Brain microvascular endothelial cell (primary cell): ENCODE data around the gene RFTN1.

Experiments
- DNase-seq: peaks from one replicate; pipeline ENCODE4 v3.0.0-alpha.2; 2020
- H3K27ac ChIP-seq: fragments of 250-450 bp; sonication (Bioruptor Pico); 2 replicates; pipeline ENCODE4 v1.5.1; 2020; ENCODE audit warnings: mild to moderate bottlenecking, moderate library complexity
- H3K27me3 ChIP-seq: fragments of 250-450 bp; sonication (Bioruptor Pico); replicated peaks from 2 replicates; pipeline ENCODE4 v1.5.1; 2020; ENCODE audit warnings: mild to moderate bottlenecking
- H3K36me3 ChIP-seq: fragments of 250-450 bp; sonication (Bioruptor Pico); replicated peaks from 2 replicates; pipeline ENCODE4 v1.5.1; 2020; ENCODE audit warnings: mild to moderate bottlenecking
- H3K4me3 ChIP-seq: 2 replicates; pipeline ENCODE4 v1.5.1; 2011; ENCODE audit warnings: low read depth, mild to moderate bottlenecking, control low read depth, low read length, moderate library complexity
- in situ Hi-C: cut with HindIII; loops from 2 replicates; pipeline ENCODE4 v1.10.0; 2017; ENCODE audit warnings: low sequenced_read_pairs, low pct_ligation_motif_present
- TF ChIP-seq, protein P1 (sequence below): IDR thresholded peaks from 2 replicates; pipeline ENCODE4 v1.5.1; 2011; ENCODE audit warnings: low read depth, mild to moderate bottlenecking, moderate library complexity, low read length, control low read depth, inconsistent platforms; ENCODE audit errors: missing control alignments

The RFTN1 gene

DNA sequence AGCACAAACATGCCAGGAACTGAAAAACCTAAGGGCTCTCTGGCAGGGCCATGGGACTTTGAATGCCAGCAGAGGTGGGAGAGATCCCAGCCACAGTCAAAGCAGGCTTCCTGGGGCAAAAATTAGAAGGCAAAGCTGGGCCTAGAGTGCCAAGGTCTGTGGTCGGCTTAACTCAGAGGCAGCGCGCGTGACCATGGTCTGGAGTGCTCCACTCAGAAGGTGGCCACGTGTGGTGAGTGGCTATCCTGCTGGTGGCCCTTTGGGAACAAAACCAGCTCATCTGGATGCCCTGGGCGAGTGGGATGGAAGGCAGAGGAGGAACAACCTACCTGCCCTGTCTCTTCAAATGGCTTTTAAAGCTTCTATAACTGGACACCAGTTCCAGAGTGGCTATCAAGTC lies 185.4 kb downstream of the RFTN1 start:
- Histone ChIP-seq H3K4me3 (no peak overlapping the region), H3K27ac (no peak overlapping the region), H3K27me3 (no peaks in the 10 kb centered on the region), H3K36me3 (peaks cover 13% of the 10 kb centered on the region)
- in situ Hi-C loops = no loop called here
- no peak for DNase-seq
- TF ChIP-seq, protein P1, sequence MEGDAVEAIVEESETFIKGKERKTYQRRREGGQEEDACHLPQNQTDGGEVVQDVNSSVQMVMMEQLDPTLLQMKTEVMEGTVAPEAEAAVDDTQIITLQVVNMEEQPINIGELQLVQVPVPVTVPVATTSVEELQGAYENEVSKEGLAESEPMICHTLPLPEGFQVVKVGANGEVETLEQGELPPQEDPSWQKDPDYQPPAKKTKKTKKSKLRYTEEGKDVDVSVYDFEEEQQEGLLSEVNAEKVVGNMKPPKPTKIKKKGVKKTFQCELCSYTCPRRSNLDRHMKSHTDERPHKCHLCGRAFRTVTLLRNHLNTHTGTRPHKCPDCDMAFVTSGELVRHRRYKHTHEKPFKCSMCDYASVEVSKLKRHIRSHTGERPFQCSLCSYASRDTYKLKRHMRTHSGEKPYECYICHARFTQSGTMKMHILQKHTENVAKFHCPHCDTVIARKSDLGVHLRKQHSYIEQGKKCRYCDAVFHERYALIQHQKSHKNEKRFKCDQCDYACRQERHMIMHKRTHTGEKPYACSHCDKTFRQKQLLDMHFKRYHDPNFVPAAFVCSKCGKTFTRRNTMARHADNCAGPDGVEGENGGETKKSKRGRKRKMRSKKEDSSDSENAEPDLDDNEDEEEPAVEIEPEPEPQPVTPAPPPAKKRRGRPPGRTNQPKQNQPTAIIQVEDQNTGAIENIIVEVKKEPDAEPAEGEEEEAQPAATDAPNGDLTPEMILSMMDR = no peak

DNA sequence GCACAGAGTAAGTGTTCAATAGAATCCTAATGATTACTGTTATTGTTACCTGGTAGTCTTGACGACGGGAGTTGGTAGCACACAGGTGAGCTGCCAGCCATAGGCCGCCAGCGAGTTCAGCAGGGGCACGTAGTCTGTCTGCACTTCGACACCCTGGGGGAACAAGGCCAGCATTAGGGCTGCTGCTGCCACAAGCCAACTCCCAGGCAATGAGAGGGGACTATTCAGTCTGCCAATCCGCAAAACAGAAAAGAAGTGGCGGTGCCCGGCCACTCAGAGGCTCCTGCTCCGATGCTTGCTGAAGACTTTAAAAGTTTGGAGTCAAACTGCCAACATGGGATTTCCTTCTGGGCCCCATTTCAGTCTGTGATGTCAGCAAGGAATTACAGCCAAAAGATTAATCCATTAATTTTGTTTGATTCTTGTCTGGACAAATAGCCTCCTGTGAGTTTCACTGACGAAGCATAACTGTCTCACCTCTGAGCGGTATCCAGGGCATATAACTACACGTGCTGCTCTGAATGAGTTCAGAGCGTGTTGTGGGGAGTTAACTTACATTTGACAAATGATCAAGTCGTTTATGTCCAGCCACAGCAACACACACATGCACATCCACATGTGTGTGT lies 186.7 kb downstream of the RFTN1 start:
- in situ Hi-C loops = no loop called here
- H3K27ac ChIP-seq = no peak overlapping the region
- no peak overlapping the region for H3K4me3 ChIP-seq
- DNase-seq = no peak
- TF ChIP-seq, protein P1 = no peak
- peaks cover 22% of the 10 kb centered on the region for H3K36me3 ChIP-seq
- H3K27me3 ChIP-seq = no peaks in the 10 kb centered on the region

DNA sequence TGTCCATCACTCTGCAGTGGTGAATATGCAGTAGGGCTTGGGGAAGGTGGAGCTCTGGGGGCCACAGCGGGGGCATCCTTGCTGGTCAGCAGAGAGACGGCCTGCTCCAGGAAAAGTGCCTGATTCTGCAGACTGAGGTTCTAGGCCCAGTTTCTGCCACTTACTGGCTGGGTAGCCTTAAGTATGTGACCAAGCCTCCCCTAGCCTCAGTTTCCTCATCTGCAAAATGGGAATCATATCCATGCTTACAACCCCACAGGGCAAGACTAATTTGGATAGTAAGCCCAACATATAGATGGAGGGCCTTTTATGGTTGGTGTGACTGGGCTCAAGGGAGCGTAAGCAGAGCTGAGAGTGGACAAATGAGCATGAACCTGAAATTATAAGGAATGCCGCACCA lies 187.6 kb downstream of the RFTN1 start:
- Histone ChIP-seq H3K36me3 (peaks cover 30% of the 10 kb centered on the region), H3K27ac (no peak overlapping the region), H3K4me3 (no peak overlapping the region), H3K27me3 (no peaks in the 10 kb centered on the region)
- TF ChIP-seq, protein P1 = no peak
- in situ Hi-C loops = no loop called here
- DNase-seq = no peak

DNA sequence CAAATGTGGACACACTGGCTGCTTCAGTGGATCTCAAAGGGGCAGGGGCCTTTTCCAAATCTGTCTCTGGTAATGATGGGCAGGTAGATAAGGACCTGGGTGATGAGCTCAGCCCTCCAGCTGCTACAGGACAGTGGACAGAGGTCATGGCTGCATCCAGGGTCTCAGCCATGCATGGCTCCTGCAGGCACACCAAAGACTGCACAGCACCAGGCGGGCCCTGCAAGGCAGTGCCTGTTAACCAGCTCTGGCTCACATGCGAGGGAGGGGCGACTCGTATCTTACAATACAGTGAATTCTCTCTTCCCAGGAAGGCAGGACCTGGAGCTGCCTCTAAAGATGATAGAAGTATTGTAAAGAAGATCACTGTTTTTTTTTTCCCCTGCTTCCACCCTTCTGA lies 189.8 kb downstream of the RFTN1 start:
- in situ Hi-C loops = no loop called here
- Histone ChIP-seq H3K4me3 (no peak overlapping the region), H3K36me3 (peaks cover 49% of the 10 kb centered on the region), H3K27me3 (no peaks in the 10 kb centered on the region), H3K27ac (no peak overlapping the region)
- no peak for DNase-seq
- TF ChIP-seq, protein P1 = no peak

DNA sequence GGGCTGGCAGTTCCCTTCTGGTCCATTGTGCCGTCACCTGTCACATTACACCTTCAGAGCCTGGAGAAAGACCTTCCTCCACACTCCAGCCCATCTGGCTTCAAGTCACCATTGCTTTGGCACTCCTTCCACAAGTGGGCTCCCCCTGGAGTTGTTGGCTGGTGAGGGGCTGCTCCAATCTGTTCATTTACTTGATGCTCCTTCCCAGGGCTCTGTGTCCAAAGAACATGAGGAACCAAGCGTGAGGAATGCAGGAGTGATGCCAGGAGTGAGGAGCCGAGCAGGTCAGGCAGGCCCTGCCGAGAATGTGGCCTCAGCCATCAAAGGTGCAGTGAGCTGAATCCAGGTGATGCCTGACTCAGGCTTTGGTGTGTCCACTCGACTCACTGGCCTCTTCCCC lies 191.3 kb downstream of the RFTN1 start:
- DNase-seq = no peak
- H3K4me3 ChIP-seq = no peak overlapping the region
- in situ Hi-C loops = no loop called here
- TF ChIP-seq, protein P1 = no peak
- no peak overlapping the region for H3K27ac ChIP-seq
- H3K27me3 ChIP-seq = no peaks in the 10 kb centered on the region
- peaks cover 58% of the 10 kb centered on the region for H3K36me3 ChIP-seq

DNA sequence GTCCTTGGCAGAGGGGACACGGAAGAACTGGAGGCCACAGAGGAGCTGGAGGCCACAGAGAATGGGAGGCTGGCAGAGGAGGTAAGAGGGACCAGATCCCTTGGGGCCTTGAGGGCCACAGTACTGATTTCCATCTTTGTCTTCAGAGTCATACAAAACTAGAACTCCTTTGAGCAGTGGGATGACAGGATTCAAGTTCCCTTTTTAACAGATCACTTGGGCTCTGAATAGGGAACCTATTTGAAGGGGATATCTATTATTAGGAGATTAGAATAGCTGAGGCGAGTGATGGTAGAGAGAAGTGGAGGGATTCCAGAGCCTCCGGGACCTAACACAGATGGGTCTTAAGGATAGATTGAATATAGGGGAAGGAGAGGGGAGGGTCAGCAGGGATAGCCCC lies 192.8 kb downstream of the RFTN1 start:
- in situ Hi-C loops = no loop called here
- DNase-seq = no peak
- H3K27me3 ChIP-seq = no peaks in the 10 kb centered on the region
- TF ChIP-seq, protein P1 = no peak
- peaks cover 69% of the 10 kb centered on the region for H3K36me3 ChIP-seq
- H3K4me3 ChIP-seq = no peak overlapping the region
- no peak overlapping the region for H3K27ac ChIP-seq
